ENCODE measurements around the gene DYNLT3. TPM values are rescaled to one million over a fixed set of nuclear protein-coding genes. Genes with fewer than 3 reads are reported as not detected.

The DYNLT3 gene
- total RNA-seq, 2 experiments from 2014 or later, result 47.9 to 48.3 TPM

DNA sequence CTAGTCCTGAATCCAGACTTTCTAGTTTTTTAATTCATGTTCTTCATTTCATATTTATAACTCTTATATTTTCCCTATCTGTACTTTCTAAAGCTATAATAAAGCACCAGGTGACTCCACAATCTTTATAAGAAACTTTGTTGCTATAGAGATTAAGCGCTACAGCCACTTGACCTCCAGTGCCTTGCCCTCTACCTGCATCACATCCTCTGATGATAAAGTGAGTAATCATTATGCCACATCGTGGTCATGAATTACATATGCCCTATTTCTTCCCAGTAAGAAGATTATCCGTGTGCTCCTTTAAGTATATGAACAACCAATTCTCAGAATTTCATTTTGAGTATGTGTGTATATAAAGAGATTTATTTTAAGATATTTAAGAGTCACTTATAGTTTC, 6.8 kb upstream of the DYNLT3 start:
- no peaks in the 10 kb centered on the region for H3K36me3 ChIP-seq (ENCODE audit: insufficient read depth, low read length)
- H3K27me3 ChIP-seq (ENCODE audit: control insufficient read depth in 1 of 2, insufficient read depth in 2 of 2, low read length in 2 of 2), result no peaks in the 10 kb centered on the region
- intact Hi-C loops (cut with DNase I, micrococcal nuclease), result no loop called here
- no peak for TF ChIP-seq CTCF (IDR thresholded peaks at IDR 0.05)
- Mint-ChIP-seq H3K4me1 (ENCODE audit: low read depth) (peaks cover 6% of the 10 kb centered on the region), H3K4me3 (no peak overlapping the region), H3K36me3 (ENCODE audit: low read depth) (no peaks in the 10 kb centered on the region), H3K9me3 (no peaks in the 10 kb centered on the region), H3K27ac (no peak overlapping the region), H3K27me3 (peaks cover 10% of the 10 kb centered on the region)
- H3K9me3 ChIP-seq (ENCODE audit: control insufficient read depth in 1 of 2, insufficient read depth in 1 of 2, low read length in 2 of 2), result no peaks in the 10 kb centered on the region
- no peak overlapping the region for H3K4me3 ChIP-seq (ENCODE audit: low read length)
- no peaks in the 10 kb centered on the region for H3K4me1 ChIP-seq (ENCODE audit: insufficient read depth, low read length)
- no peak for DNase-seq
- CTCF ChIA-PET, result no interaction called here
- POLR2A ChIA-PET, result no interaction called here
- no peak overlapping the region for H3K27ac ChIP-seq (ENCODE audit: low read depth in 1 of 2, low read length in 2 of 2)
- ATAC-seq (ENCODE audit: poor library complexity), result no peak

DNA sequence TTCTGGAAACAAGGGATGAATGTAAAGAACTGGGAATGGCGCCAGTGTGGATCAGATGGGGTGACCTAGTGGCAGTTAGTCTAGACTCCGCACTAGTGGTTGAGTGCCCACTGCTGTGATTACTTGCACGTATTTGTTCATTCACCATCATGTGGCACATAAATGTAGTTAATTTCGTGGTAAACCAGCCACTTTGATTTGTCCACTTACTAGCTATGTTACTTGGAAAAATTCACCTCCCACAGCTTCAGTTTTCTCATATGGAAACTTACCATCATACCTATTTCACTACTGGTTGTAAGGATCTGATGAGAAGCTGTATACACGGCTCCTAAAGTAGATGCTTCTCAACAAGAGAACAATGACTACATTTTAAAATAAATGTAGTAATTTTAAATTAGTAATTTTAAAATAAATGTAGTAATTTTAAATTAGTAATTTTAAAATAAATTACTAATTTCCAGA, 394 bp upstream of the DYNLT3 start:
- H3K27ac ChIP-seq (ENCODE audit: low read depth in 1 of 2, low read length in 2 of 2), result peak overlapping the region; percentile 83 to 94
- peaks cover 13% of the 10 kb centered on the region for H3K36me3 Mint-ChIP-seq (ENCODE audit: low read depth)
- no peaks in the 10 kb centered on the region for H3K27me3 Mint-ChIP-seq
- no peaks in the 10 kb centered on the region for H3K27me3 ChIP-seq (ENCODE audit: control insufficient read depth in 1 of 2, insufficient read depth in 2 of 2, low read length in 2 of 2)
- peak overlapping the region; percentile 78 for H3K4me3 ChIP-seq (ENCODE audit: low read length)
- no peak for TF ChIP-seq CTCF (IDR thresholded peaks at IDR 0.05)
- H3K4me1 Mint-ChIP-seq (ENCODE audit: low read depth), result peaks cover 45% of the 10 kb centered on the region
- H3K4me3 Mint-ChIP-seq, result peak overlapping the region; percentile 89
- DNase-seq, result no peak
- intact Hi-C loops (cut with DNase I, micrococcal nuclease), result loop anchor here (2.0 to 5.0 kb wide), 2 partner anchors 23 to 480 kb away; partner anchors contain the start of gene RPGR (in 1 of the 2)
- peaks cover 20% of the 10 kb centered on the region for H3K4me1 ChIP-seq (ENCODE audit: insufficient read depth, low read length)
- ATAC-seq (ENCODE audit: poor library complexity), result peak; percentile 2
- no peaks in the 10 kb centered on the region for H3K36me3 ChIP-seq (ENCODE audit: insufficient read depth, low read length)
- H3K27ac Mint-ChIP-seq, result peak overlapping the region; percentile 97
- POLR2A ChIA-PET, result no interaction called here
- H3K9me3 Mint-ChIP-seq, result no peaks in the 10 kb centered on the region
- CTCF ChIA-PET, result no interaction called here
- no peaks in the 10 kb centered on the region for H3K9me3 ChIP-seq (ENCODE audit: control insufficient read depth in 1 of 2, insufficient read depth in 1 of 2, low read length in 2 of 2)

DNA sequence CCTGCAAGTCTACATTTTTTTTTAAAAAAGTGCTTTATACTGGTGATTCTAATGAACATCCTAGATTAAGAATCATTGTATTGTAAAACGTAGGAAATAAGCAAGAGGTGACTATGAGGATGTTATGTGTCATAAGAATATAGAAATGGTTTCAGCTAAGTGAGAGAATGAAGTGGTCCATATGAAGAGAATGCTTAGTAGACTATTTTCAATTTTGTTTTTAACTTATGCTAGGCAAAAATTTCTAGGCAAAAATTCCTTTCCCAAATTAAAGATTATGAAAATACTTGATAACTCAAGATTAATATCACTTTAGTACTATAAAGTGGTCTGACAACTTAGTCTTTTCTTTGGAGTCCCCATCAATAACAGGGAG, 825 bp downstream of the DYNLT3 start:
- peaks cover 56% of the 10 kb centered on the region for H3K4me1 Mint-ChIP-seq (ENCODE audit: low read depth)
- H3K36me3 ChIP-seq (ENCODE audit: insufficient read depth, low read length), result no peaks in the 10 kb centered on the region
- H3K27me3 ChIP-seq (ENCODE audit: control insufficient read depth in 1 of 2, insufficient read depth in 2 of 2, low read length in 2 of 2), result no peaks in the 10 kb centered on the region
- H3K27me3 Mint-ChIP-seq, result no peaks in the 10 kb centered on the region
- peaks cover 13% of the 10 kb centered on the region for H3K36me3 Mint-ChIP-seq (ENCODE audit: low read depth)
- TF ChIP-seq CTCF (IDR thresholded peaks at IDR 0.05), result no peak
- peak overlapping the region; percentile 89 for H3K4me3 Mint-ChIP-seq
- DNase-seq (no peak), ATAC-seq (ENCODE audit: poor library complexity) (peak; percentile 12)
- intact Hi-C loops (cut with DNase I, micrococcal nuclease), result loop anchor here (2.0 to 5.0 kb wide), 2 partner anchors 22 to 481 kb away; partner anchors contain the start of gene RPGR (in 1 of the 2)
- H3K27ac Mint-ChIP-seq, result peak overlapping the region; percentile 97
- ChIA-PET CTCF (interaction anchor here (0.5 kb wide), 1 partner anchor 101 kb away, joined by 3 read pairs; no protein-coding TSS in a partner anchor), POLR2A (no interaction called here)
- peak overlapping the region; percentile 83 to 94 for H3K27ac ChIP-seq (ENCODE audit: low read depth in 1 of 2, low read length in 2 of 2)
- H3K4me3 ChIP-seq (ENCODE audit: low read length), result peak overlapping the region; percentile 78
- peaks cover 20% of the 10 kb centered on the region for H3K4me1 ChIP-seq (ENCODE audit: insufficient read depth, low read length)
- no peaks in the 10 kb centered on the region for H3K9me3 ChIP-seq (ENCODE audit: control insufficient read depth in 1 of 2, insufficient read depth in 1 of 2, low read length in 2 of 2)
- H3K9me3 Mint-ChIP-seq, result no peaks in the 10 kb centered on the region

Data from CD4-positive, alpha-beta T cell (primary cell).